Measurements from ENCODE around the gene NKD2.

Gene NKD2

DNA sequence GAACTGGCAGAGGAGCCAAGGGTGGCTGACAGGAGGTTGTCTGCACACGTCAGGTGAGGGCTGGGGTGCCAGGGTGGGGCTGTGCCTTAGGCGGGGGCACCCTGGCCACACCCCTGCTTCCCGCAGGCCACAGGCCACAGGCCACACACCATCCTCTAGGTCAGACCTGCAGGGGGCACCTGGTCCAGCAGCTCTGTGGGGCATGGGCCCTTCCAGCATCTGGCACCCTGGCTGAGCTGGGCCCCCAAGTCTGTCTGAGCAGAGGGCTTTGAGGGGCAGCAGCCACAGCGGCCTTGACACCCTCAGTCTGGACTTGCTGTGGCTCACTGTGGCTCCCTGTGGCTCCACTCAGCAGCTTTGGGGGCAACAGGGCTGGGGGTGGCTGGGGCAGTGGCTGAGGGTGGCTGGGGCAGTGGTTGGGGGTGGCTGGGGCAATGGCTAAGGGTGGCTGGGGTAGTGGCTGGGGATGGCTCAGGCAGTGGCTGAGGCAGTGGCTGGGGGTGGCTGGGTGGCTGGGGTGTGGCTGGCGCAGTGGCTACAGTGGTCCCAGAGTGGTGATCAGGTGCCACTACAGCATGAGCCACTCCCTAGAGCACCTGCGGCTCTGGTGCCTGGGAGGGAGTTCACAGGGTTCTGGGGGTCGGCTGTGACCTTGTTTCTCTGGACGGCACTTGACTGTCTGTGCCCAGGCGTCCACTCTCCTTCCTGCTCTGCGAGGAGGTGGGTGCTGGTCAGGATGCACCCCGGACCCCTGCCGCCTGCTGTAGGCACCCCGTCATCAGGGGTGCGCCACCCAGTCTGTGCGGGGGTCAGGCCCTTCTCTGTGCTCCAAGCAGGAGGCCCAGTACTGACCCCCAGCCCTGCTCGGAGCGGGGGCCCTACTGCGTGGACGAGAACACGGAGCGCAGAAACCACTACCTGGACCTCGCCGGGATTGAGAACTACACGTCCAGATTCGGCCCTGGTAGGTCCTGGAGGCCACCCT, 27.1 kb downstream of the NKD2 start:
- H3K27me3 ChIP-seq (ENCODE audit: control insufficient read depth, low read length): no peaks in the 10 kb centered on the region
- H3K4me3 ChIP-seq (ENCODE audit: low read length): no peak overlapping the region
- H3K9me2 ChIP-seq (replicated peaks; ENCODE audit: control insufficient read depth, low read length): no peaks in the 10 kb centered on the region
- peaks cover 6% of the 10 kb centered on the region; the same call in 1 of the 2 replicates for H3K9me3 ChIP-seq (ENCODE audit: control insufficient read depth, insufficient read depth, low read length)
- H4K20me1 ChIP-seq (ENCODE audit: control insufficient read depth, insufficient read depth, low read depth, low read length): no peaks in the 10 kb centered on the region
- no peak overlapping the region for H3K27ac ChIP-seq (ENCODE audit: low read depth, low read length)
- H3K4me2 ChIP-seq (ENCODE audit: low read length): no peak overlapping the region
- H3K4me1 ChIP-seq (ENCODE audit: control insufficient read depth, low read length): no peaks in the 10 kb centered on the region
- no peaks in the 10 kb centered on the region for H3K36me3 ChIP-seq (ENCODE audit: control insufficient read depth, low read length)
- TF ChIP-seq, protein P1, sequence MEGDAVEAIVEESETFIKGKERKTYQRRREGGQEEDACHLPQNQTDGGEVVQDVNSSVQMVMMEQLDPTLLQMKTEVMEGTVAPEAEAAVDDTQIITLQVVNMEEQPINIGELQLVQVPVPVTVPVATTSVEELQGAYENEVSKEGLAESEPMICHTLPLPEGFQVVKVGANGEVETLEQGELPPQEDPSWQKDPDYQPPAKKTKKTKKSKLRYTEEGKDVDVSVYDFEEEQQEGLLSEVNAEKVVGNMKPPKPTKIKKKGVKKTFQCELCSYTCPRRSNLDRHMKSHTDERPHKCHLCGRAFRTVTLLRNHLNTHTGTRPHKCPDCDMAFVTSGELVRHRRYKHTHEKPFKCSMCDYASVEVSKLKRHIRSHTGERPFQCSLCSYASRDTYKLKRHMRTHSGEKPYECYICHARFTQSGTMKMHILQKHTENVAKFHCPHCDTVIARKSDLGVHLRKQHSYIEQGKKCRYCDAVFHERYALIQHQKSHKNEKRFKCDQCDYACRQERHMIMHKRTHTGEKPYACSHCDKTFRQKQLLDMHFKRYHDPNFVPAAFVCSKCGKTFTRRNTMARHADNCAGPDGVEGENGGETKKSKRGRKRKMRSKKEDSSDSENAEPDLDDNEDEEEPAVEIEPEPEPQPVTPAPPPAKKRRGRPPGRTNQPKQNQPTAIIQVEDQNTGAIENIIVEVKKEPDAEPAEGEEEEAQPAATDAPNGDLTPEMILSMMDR (IDR thresholded peaks at IDR 0.05; ENCODE audit: low read depth, low read length, poor library complexity, severe bottlenecking): no peak
- no peak for TF ChIP-seq EZH2phosphoT487 (IDR thresholded peaks at IDR 0.05; ENCODE audit: borderline replicate concordance, low read length)
- H3K79me2 ChIP-seq (ENCODE audit: control insufficient read depth, low read length): no peaks in the 10 kb centered on the region
- H3F3A ChIP-seq (ENCODE audit: control insufficient read depth, insufficient read depth): no peaks in the 10 kb centered on the region

DNA sequence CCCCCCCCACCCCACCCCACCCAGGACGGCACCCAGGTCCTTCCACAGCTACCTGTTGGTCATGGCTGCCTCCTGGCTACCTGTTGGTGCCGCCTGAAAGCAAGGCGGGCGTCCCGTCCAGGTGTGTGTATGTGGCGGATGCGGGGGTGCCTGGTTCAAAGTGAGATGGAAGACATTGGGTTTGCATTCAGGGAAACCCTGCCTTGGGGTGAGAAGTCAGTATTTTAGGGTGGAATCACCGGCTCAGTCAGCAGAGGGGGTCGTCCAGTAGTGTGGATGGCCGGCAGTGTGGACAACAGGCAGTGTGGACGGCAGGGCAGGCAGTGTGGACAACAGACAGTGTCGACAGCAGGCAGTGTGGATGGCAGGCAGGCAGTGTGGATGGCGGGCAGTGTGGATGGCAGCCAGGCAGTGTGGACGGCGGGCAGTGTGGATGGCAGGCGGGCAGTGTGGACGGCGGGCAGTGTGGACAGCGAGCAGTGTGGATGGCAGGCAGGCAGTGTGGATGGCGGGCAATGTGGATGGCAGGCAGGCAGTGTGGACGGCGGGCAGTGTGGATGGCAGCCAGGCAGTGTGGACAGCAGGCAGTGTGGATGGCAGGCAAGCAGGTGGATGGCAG, 28.0 kb downstream of the NKD2 start:
- H3F3A ChIP-seq (ENCODE audit: control insufficient read depth, insufficient read depth): no peaks in the 10 kb centered on the region
- no peaks in the 10 kb centered on the region for H3K27me3 ChIP-seq (ENCODE audit: control insufficient read depth, low read length)
- H3K4me2 ChIP-seq (ENCODE audit: low read length): no peak overlapping the region
- TF ChIP-seq, protein P1 (IDR thresholded peaks at IDR 0.05; ENCODE audit: low read depth, low read length, poor library complexity, severe bottlenecking): no peak
- no peak for TF ChIP-seq EZH2phosphoT487 (IDR thresholded peaks at IDR 0.05; ENCODE audit: borderline replicate concordance, low read length)
- no peak overlapping the region for H3K4me3 ChIP-seq (ENCODE audit: low read length)
- no peaks in the 10 kb centered on the region for H3K9me2 ChIP-seq (replicated peaks; ENCODE audit: control insufficient read depth, low read length)
- H3K27ac ChIP-seq (ENCODE audit: low read depth, low read length): no peak overlapping the region
- no peaks in the 10 kb centered on the region for H3K79me2 ChIP-seq (ENCODE audit: control insufficient read depth, low read length)
- no peaks in the 10 kb centered on the region for H3K4me1 ChIP-seq (ENCODE audit: control insufficient read depth, low read length)
- H4K20me1 ChIP-seq (ENCODE audit: control insufficient read depth, insufficient read depth, low read depth, low read length): no peaks in the 10 kb centered on the region
- peaks cover 6% of the 10 kb centered on the region; the same call in 1 of the 2 replicates for H3K9me3 ChIP-seq (ENCODE audit: control insufficient read depth, insufficient read depth, low read length)
- H3K36me3 ChIP-seq (ENCODE audit: control insufficient read depth, low read length): no peaks in the 10 kb centered on the region

DNA sequence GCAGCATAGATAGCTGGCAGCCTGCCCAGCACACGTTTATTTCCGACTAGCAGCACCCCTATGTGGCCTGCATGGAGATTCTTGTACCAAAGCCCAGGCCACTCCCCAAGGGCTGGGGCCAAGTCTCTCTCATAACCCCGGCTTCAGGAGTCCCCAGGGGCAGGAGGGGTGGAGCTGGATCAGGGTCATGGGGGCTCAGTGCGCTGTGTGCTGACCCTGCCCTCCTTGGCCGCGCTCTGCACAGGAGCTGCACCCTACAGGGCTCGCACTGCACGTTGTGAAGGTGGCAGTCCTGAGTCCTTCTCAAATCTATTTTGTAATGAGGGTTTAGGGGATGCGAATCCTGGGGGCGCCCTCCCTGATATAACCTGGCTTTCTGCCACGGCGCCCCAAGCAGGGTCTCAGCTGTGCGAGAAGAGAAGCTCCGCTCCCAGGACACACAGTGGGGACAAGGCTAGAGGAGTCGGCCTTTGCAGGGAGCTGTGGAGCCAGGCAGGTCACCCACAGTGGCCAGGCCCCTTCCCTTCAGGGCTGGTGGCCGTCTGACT, 28.6 kb downstream of the NKD2 start:
- no peaks in the 10 kb centered on the region for H3K4me1 ChIP-seq (ENCODE audit: control insufficient read depth, low read length)
- no peak overlapping the region for H3K4me2 ChIP-seq (ENCODE audit: low read length)
- no peak overlapping the region for H3K27ac ChIP-seq (ENCODE audit: low read depth, low read length)
- H3F3A ChIP-seq (ENCODE audit: control insufficient read depth, insufficient read depth): no peaks in the 10 kb centered on the region
- H3K79me2 ChIP-seq (ENCODE audit: control insufficient read depth, low read length): no peaks in the 10 kb centered on the region
- peaks cover 6% of the 10 kb centered on the region; the same call in 1 of the 2 replicates for H3K9me3 ChIP-seq (ENCODE audit: control insufficient read depth, insufficient read depth, low read length)
- H3K27me3 ChIP-seq (ENCODE audit: control insufficient read depth, low read length): no peaks in the 10 kb centered on the region
- no peaks in the 10 kb centered on the region for H3K36me3 ChIP-seq (ENCODE audit: control insufficient read depth, low read length)
- TF ChIP-seq EZH2phosphoT487 (IDR thresholded peaks at IDR 0.05; ENCODE audit: borderline replicate concordance, low read length): no peak
- TF ChIP-seq, protein P1 (IDR thresholded peaks at IDR 0.05; ENCODE audit: low read depth, low read length, poor library complexity, severe bottlenecking): no peak
- no peak overlapping the region for H3K4me3 ChIP-seq (ENCODE audit: low read length)
- H3K9me2 ChIP-seq (replicated peaks; ENCODE audit: control insufficient read depth, low read length): no peaks in the 10 kb centered on the region
- H4K20me1 ChIP-seq (ENCODE audit: control insufficient read depth, insufficient read depth, low read depth, low read length): no peaks in the 10 kb centered on the region

Data from DOHH2 (cell line).